HG03097 (cell line): ENCODE data around the gene AKAP4.

Source experiments
- ATAC-seq: cut with Tn5 transposase; IDR thresholded peaks from one replicate; pipeline ENCODE4 v1.9.1; 2021; ENCODE audit not compliant: unreplicated experiment, low FRiP score

The AKAP4 gene, protein sequence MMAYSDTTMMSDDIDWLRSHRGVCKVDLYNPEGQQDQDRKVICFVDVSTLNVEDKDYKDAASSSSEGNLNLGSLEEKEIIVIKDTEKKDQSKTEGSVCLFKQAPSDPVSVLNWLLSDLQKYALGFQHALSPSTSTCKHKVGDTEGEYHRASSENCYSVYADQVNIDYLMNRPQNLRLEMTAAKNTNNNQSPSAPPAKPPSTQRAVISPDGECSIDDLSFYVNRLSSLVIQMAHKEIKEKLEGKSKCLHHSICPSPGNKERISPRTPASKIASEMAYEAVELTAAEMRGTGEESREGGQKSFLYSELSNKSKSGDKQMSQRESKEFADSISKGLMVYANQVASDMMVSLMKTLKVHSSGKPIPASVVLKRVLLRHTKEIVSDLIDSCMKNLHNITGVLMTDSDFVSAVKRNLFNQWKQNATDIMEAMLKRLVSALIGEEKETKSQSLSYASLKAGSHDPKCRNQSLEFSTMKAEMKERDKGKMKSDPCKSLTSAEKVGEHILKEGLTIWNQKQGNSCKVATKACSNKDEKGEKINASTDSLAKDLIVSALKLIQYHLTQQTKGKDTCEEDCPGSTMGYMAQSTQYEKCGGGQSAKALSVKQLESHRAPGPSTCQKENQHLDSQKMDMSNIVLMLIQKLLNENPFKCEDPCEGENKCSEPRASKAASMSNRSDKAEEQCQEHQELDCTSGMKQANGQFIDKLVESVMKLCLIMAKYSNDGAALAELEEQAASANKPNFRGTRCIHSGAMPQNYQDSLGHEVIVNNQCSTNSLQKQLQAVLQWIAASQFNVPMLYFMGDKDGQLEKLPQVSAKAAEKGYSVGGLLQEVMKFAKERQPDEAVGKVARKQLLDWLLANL

DNA sequence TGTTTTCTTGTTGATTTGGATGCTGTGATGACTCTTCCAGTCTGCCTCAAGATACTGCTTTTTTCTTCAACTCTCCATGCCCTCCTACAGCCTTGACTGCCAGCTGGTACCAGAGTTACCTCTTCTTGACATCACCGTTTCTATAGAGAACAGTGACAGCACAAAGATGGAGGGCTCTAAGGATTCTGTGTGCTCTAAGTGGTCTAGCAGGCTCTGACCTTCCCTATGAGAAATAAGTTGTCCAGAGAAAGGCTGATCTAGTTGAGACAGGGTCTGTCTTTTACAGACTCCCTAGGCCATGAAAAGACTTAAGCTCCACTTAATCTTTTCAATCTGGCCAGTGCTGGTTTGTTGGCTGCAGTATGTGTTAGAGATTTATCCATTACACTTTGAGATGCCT, at the start of gene AKAP4:
TSS of gene AKAP4 (minus strand) at position 101 of the 400 bp plus-strand sequence. CDS start 118 bp downstream, outside the sequence.
- no peak for ATAC-seq

DNA sequence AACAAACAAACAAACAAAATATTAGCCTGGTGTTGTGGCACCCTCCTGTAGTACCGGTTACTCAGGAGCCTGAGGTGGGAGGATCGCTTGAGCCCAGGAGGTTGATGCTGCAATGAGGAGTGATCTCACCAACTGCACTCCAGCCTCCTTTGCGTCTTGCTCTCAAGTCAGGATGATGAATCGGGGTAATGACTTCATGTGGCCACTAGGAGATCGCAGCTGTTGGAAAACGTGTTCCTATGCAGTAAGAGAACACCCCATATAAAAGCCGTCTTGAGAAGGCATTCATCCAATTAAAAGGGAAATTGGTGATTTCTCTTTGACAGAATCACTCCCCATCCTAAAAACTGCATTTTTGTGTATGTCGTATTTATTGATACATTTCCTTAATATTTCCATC, 10.7 kb upstream of the AKAP4 start:
- no peak for ATAC-seq

DNA sequence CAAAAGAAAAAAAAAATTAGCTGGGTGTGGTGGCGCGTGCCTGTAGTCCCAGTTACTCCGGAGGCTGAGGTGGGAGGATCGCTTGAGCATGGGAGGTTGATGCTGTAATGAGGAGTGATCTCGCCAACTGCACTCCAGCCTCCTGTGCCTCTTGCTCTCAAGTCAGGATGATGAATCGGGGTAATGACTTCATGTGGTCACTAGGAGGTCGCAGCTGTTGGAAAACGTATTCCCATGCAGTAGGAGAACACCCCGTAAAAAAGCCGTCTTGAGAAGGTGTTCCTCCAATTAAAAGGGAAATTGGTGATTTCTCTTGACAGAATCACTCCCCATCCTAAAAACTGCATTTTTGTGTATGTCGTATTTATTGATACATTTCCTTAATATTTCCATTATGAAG, 5.9 kb upstream of the AKAP4 start:
- ATAC-seq: no peak

DNA sequence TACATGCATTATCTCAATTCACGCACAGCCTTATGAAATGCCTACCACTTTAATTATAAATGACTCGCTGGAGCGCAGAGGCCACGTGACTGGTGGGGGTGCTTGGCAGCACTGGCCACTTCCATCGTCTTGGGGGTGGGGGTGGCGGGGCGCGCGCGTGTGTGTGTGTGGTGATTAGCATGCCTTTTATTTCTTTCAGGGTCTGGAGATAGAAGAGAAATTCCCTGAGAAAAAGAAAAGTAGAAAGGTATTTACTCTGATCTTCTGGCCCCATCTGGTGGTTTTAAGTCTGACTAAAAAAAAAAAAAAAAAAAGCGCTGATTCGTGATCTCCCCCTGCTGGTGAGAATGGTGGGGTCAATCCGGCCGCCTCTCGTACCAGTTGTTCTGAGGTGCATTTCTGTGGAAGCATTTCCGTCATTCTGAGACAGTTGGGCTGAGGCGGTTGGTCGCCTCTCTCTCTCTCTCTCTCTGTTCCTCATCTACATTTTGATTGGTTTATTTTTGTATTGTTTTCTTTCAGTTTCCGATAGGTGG, 3.6 kb upstream of the AKAP4 start, which contains the start of gene CCNB3:
TSS of gene CCNB3 (plus strand) at position 402 of the 536 bp plus-strand sequence. CDS start 80,399 bp downstream, outside the sequence.
- peak; percentile 96 for ATAC-seq

DNA sequence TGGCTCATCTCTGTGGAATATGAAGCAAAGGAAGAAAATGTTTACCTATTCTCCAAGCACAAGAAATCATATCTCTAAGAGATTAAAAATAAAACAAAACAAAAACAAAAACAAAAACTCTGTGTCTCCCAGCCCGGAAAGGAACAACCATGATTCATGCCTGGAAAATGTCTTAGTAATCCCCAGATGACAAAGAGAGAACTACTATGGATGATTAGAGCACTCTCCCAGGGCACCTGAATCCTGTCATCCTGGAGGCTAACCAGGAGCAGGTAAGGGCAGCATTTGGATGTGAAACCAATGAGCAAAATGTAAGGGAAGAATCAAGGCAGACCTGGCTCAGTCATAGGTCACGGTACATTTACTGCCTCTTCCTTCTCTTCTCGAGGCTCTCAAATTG, 1.7 kb upstream of the AKAP4 start:
- ATAC-seq: no peak

DNA sequence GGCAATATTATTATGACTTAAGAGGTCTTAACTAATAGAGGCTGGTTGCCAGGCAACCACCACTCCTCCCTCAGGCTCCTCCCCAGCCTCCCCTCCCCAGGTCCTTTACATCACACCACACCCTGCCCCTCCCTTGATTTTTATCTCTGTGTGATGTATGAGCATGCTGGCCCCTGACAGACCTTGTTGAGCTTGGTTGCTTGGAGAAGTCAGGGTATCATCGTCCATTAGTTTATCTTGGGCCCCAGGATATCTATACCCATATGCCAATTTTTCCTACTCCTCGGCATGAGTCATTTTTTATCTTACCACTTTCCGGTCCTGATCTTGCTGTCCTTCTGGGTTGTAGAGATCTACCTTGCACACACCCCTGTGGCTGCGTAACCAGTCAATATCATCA, 2.5 kb downstream of the AKAP4 start:
- no peak for ATAC-seq

DNA sequence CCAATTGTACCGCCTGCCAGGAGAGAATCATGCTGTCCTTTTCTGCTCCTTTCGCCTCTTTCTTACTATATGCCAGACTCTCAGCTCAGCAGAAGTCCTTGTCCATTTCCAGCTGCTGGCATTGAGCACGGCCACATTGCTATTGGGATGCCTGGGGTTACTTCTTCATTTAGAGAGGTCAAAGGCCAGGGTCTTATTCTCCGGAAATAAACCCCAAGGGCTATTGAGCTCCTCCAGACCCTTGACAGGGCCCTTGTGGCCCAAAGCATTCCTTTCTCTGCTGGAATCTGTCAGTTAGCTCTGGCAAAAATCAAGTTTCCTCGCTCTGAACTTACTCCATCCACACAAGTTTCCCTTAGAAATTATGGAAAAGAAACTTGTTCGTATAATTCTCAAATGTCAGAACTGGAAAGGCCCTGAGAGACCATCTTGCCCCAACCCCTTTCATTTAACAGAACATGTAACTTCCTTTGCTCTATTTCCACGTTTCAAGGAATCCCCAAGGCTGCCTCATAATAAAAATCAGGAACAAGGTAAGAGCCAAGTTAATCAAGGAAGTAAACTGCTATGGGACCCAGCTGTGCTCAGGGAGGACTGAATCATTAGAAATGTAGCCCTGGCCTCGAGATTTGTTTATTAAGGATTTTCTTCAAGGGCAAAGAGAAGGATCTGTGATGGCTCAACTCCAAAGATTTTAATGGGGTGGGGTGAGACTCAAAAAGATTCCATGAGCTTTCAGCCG, 11.8 kb downstream of the AKAP4 start:
- no peak for ATAC-seq

DNA sequence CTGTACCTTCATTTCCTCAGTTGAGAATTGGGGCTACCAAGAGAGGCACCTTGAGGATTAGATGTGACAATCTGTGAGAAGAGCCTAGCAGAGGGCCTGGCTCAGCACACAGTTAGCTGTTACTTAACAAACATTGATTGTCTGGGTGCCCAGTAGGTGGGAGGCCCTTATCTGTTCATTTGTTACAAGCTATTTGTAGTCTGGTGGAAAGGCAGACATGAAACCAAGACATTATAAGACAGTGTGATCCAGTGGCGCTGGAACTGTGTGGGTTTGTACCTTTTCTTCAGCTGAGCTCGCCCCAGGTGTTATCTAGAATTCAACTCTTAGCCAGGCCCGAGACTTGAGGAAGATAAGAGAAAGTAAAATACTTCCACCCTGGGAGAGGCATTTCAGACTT, 16.9 kb downstream of the AKAP4 start:
- ATAC-seq: no peak

DNA sequence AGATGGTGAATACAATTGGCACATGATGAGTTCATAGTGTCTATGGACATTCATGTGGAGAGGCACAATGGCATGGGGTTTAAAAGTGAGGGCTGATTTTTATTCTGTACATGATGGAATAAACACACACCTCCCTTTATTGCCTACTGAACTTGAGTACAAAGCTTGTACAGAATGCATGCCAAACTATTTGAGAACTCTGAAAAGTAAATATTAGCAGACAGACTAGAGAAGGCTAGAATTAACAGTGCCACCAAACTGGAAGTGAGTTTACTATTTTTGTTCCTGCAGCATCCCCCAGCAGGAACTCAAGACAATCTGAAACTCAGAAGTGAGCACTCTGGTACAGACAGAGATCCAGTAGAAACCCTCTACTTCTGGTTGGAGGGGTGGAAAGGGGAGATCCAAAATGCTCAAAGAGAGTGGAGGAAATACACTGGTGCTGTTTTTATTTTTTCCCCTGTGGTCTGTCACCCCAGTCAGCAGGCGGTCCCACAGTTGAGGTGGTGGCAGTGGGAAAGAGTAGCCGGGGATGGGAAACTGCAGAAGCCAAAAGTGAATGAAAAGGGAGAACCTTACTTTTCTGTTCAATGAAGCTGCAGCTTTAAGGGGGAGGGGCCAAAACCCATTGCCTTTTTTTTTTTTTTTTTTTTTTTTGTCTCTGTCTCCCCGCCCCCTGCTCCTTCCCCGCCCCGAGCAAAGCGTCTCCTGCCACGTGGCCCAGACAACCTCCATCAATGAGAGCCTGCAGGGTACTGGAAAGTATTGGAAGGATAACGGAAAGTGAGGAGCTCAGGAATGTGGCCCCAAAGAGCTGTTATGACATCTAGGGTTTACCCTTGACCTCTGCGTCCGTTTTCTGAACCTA, 20.5 kb downstream of the AKAP4 start:
- no peak for ATAC-seq

DNA sequence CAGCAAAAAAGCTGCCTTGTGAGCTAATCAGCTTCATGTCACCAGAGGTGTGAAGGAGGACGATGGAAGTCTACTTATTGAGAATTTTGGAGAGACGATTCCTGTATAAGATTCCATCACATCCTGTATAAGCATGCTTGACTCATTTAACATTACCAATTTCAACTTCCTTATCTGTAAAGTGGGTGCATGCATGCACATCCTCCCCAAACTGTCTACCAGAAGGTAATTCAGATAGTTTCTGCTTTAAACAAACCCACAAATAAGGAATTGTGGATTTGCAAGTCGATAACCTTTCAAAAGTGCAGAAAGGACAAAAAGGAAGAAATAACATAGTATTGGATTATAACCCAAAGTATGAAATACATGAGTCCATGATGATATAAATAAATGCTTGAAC, 31.1 kb downstream of the AKAP4 start:
- no peak for ATAC-seq

DNA sequence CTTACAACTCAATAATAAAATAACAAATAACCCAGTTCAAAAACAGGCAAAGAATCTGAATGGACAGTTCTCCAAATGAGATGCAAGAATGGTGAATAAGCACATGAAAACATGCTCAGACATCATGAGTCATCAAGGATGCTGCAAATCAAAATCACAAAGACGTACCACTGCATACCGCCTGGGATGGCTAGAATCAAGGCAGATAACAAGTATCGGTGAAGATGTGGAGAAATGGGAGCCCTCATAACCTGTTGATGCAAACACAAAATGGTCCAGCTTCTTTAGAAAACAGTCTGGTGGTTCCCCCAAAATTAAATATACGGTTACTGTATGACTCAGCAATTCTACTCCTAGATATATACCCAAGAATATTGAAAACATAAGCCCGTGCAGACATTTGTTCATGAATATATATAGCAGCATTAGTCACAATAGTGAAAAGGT, 32.5 kb downstream of the AKAP4 start:
- no peak for ATAC-seq

DNA sequence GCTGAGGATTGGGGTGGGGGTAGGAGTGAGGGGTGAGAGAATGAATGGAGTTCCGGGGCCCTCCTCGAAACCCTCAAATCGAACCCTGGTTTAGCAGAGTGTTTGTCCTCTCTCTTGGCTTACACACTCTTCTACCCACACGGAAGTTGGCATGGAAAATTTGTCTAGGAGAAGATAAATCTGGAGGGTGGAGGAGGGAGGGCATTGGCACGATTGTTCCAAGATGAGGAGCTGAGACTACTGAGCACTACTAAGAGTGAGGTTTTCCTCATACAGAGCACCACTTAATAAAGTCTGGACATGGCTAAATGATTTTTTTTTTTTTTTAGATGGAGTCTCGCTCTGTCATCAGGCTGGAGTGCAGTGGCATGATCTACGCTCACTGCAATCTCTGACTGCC, 33.4 kb downstream of the AKAP4 start:
- ATAC-seq: no peak

DNA sequence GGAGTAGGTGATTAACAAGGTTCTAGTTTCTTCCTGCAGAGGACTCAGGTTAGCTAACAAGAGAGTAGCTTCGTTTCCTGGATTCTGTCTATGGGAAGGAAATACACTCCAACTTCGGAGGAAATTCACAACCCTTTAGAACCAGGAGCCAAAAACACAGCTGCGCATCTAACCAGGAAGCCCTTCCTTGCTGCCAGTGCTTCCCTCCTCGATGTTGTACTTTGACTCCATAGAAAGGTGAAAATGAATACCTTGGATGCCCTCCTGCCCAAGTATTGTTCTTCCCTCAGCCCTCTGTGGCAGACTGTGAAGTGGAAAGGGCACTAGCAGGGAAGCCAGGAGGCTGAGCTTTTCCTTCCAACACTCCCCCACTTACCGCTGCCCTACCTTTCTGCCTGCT, 35.1 kb downstream of the AKAP4 start:
- ATAC-seq: no peak

DNA sequence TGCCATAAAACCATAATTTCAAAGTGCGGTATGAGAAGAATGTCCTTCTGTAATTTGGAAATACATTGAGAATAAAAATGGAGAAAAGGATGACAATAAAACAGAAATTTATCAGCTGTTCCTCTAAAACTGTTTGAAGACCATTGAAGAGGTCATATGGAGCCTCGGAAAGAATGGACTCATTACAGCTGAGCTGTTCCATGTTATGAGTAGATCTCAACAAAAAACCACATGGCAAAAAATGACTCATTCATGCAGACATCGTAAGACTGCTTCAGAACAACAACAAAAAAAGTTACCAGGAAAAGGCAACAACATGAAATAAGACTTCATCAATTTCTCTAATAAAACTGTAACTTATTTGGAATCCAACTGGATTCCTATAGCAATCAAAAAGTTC, 39.7 kb downstream of the AKAP4 start:
- ATAC-seq: no peak

DNA sequence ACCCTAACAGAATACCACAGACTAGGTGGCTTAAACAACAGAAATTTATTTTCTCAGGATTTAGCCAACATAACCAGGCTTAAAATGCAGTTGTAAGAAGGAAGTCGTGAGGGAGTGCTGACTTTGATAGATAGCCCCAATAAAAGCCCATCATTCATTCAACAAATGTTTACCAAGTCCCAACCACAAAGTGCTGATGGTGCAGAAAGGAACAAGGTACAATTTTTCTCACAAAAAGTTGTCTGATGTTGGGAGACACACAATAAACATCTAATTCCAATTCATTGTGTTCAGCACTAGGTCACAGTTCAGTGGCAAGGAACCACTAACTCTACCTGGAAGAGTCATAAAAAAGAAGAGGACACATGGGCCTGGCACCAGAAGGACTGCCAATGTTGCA, 42.2 kb downstream of the AKAP4 start:
- no peak for ATAC-seq

DNA sequence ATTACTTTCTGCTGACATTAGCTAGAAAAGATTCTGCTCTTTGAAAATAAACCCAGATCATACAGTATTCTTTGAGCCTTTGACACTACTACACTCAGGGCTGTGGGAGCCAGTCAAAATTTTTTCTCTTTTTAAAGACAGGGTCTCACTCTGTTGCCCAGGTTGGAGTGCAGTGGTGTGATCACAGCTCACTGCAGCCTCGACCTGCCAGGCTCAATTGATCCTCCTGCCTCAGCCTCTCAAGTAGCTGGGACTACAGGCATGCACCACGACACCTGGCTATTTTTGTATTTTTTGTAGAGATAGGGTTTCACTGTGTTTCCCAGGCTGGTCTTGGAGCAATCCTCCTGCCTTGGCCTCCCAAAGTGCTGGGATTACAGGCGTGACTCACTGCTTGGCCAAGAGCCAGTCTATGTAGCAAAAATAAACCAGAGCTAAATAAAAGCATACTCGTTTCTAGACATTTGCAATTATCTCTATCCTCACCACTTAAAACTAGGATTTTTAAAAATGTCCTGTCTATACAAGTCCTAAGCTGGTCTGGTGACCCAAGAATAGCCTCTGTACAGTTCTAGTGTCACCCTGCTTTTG, 43.2 kb downstream of the AKAP4 start:
- no peak for ATAC-seq

DNA sequence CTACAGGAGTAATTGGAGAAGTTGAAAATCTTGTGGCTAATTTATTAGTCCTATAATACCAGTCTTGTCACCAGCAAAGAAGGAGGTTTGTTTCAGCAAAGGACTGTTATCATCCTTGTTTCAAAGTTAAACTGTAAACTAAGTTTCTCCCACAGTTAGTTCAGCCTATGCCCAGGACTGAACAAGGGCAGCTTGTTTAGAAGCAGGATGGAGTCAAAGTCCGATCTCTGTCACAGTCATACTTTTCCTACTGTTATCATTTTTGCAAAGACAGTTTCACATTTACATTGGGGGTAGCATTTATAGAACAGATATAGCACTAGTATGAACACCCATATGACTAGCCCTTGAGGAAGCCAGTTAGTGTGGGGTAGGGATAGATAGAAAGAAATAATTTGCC, 46.4 kb downstream of the AKAP4 start:
- ATAC-seq: no peak

DNA sequence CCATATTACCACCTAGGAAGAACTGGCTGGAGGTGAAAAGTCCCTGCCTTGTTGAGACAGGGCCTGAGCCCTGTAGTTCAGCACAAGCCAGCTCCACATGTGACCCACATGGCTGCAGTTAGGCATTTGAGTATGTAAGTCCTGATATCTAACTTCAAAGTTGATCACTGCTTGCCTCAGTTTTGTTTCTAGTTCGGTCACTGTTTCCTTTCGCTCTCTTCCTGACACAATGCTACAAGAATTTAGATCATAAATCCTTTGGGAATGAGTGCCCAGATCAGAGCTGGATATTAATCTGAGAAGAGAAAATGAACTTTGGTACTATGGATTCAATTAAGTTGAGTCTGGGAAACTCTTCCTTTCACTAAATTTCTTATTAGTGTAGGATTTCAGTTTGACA, 48.4 kb downstream of the AKAP4 start:
- ATAC-seq: no peak

DNA sequence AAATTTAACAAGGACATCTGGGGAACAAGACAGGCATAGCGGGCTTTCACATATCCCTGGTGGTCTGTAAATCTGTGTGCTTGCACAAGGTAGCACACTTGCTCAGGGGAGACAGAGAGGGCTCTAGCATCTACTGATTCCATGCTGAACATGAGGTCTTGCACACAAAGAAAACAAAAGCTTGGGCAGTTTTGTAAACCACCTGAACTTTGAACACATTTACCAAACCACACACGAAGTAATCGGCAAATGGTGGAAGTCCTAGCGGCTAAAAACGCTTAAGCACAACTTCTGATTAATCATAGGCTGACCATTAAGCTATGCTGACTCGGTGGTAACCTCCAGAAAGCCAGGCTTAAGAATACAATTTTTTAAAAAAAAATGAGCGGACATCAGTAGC, 52.8 kb downstream of the AKAP4 start:
- no peak for ATAC-seq
